GM15510 (cell line): ENCODE measurements around the gene HNRNPA2B1.
A peak's percentile ranks its signal among the peaks of the same experiment; 100 is the strongest.

ENCODE experiments used
- POLR2A ChIP-seq: IDR thresholded peaks from 3 replicates; pipeline ENCODE4 v1.6.1; 2011; ENCODE audit warnings: borderline replicate concordance; ENCODE audit not compliant: insufficient read length; ENCODE audit errors: extremely low read depth

HNRNPA2B1 gene

GRCh38 chr7:26183545-26184280 is 16.8 kb downstream of the HNRNPA2B1 start:
- peak; percentile 2 for TF ChIP-seq POLR2A

- TF ChIP-seq POLR2A: no peak
These were observed 17.8 kb downstream of the HNRNPA2B1 start for GRCh38 chr7:26182706-26183105.

DNA sequence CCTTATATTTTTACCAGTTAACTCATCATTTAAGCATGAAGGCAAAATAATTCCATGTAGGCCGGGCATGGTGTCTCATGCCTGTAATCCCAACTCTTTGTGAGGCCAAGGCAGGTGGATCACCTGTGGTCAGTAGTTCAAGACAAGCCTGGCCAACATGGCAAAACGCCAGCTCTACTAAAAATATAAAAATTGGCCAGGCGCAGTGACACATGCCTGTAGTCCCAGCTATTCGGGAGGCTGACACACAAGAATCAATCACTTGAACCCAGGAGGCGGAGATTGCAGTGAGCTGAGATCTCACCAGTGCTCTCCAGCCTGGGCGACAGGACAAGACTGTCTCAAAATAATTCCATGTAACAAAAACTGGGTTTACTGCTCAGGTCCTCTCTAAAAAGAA is 18.3 kb downstream of the HNRNPA2B1 start:
- no peak for TF ChIP-seq POLR2A

DNA sequence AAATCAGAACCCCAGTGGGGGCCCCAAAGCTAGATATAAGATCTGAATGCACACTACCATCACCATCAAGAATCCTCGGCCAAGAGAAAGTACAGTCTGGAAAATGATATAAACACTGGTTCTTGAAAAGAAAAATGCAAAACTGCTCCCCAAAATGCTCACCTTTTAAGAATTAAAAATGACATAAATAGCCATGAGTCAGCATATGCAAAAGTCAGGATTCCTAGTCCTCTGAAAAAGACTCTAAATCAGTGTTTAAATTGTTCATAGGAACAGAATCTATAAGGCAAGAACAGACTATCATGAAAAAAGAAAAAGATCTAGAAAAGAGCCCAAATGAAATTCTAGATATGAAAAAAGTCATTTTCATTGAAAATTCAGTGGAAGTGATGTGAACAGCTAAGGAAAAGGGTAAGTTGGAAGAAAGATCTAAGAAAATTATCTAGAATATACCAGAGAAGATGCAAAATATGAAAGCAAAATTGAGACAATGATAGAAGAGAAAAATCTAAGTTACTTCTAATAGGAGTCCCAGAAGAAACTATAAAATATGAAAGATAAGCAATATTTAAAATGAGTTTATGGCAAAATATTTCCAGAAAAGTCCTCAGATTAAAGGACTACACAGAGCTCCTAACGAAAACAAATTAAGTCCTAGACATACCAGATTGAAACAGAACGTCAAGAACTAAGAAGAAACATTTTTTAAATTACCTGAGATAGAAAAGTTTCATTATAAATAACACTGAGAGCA is 18.9 kb downstream of the HNRNPA2B1 start:
- no peak for TF ChIP-seq POLR2A

GRCh38 chr7:26180792-26181198 is 19.8 kb downstream of the HNRNPA2B1 start:
- TF ChIP-seq POLR2A: no peak

DNA sequence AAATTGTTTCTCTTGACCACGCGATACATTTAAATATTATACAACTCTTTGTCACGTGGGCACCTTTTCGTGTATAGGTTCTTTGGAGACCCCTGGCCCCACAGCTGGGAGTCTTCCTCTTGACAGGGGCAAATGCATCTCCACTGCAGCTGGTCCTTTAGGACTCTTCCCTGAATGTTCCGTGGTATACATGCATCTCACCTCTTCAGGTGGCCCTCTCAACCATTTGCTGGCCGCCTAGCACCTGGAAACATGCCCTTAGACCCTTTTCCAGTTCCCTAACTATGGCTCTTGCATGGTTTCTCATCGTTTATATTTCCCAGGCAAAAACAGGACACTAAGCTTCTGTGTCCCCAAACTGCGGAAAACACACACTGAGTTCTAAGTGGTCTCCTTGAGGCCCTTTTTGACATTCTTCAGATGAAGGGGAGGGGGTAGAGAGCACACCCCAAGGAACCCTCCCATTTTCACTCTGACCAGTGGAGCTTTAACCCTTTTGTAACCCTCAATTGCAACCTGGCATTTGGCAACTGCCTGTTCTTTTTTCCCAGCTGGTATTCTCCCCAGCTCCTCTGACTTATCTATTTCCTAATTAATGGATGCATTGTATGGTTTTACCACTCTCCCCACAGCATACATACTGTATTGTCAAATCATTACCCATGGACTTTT is 20.6 kb downstream of the HNRNPA2B1 start:
- TF ChIP-seq POLR2A: no peak

DNA sequence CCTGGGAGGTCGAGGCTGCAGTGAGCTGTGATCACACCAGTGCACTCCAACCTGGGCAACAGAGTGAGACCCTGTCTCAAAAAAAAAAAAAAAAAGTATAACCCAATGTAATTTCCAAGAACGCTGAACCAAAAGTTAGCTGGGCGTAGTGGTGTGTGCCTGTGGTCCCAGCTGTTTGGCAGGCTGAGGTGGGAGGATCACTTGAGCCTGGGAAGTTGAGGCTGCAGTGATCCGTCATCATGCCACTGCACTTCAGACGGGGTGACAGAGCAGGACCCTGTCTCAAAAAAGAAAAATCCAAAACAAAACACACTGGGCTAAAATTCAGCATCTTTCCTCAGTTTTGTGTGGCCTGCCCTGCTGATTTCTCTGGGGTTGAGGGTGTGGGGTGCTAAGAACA is 21.1 kb downstream of the HNRNPA2B1 start:
- no peak for TF ChIP-seq POLR2A

GRCh38 chr7:26178272-26178960 is 22.1 kb downstream of the HNRNPA2B1 start:
- no peak for TF ChIP-seq POLR2A

DNA sequence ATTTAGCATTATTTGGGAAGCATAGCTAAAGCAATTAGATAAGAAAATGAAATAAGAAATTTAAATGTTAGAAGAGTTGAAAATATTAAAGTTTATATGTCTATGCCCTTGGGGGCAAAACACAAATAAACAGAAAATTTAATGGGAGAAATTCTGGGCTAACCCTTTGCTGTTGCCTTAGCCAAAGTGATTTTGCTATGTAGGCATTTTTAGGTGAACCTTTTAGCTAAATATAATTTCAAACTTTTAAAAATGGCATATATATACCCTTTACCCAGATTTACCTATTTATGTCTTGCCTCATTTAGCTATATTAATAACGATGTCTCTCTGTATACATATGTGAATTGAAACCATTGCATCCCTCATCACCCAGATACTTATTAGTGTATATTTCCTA is 28.5 kb downstream of the HNRNPA2B1 start:
- no peak for TF ChIP-seq POLR2A

DNA sequence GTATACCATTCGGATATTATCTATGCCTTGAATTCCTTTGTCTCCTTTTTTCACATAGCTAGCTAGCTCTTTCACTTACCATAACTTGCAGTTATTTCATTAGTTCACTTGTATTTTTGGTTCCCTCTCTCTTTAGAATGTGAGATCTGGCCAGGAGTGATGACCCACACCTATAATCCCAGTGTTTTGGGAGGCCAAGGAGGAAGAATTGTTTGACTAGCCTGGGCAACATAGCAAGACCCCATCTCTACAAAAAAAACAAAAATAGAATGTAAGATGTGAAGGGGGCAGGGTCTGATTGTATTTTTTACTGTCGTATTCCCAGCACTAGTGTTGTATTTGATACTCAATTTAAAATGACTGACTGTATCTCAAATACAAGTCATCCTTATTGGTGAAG is 28.9 kb downstream of the HNRNPA2B1 start:
- TF ChIP-seq POLR2A: no peak

DNA sequence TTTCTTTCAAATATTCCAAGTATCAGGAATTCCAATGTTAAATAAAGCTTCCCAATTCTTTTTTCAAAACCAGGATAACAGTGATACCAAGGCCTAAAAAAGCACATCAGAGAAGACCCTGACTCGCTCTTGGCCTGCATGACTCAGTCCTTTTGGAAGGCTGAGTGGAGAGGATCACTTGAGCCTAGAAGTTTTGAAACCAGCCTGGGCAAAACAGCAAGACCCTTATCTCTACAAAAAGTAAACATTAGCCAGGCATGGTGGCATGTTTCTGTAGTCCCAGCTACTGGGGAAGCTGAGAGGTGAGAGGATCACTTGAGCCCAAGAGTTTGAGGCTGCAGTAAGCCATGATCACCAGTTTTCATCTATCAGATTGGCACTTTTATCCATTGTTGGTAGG is 29.9 kb downstream of the HNRNPA2B1 start:
- TF ChIP-seq POLR2A: no peak

DNA sequence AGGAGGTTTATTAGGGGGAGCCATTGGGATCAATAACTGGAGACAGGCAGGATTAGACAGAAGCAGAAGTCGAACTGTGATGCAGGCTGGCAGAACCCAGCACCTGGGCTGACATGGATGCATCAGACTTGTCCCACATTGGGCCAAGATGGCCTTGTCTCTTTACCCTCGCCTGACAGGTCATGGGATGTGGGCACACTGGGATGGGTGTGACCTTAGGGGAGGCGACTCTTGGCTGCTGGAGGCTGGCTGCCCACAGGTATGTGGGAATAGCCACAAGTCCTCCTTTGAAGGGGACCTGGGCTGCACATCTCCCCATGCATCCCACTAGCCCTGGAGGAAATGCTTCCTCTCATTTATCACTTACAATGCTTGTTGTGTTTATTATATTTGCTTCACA is 31.3 kb downstream of the HNRNPA2B1 start:
- no peak for TF ChIP-seq POLR2A

GRCh38 chr7:26168458-26169023 is 32.0 kb downstream of the HNRNPA2B1 start:
- no peak for TF ChIP-seq POLR2A

DNA sequence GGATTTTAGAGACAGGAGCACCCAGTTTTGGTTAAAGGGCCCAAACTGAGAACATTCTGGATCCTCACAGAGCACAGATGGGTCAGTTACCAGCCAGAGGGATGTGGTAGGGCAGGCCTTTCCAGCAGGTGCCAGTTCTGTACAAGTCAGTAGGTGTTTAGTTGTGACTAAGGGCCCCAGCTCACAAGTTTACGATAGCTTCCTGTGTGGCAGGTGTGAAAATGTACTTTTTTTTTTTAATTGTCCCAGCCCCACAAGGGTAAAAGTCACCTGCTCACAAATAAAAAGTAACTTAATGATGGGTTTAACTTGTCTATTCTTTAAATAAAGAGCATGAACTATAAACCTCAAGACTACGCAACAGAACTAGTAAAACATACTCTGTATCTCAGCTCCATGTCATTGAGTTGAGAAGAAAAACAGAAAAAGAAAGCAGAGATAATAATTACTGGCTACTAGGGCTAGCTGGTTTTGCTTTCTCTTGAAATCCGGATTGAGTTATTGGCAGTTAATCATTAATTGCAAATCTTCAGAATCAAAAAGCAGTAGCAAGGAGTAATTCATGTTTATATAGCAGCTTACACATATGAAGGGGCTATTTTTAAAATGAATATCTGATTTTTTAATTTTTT is 33.1 kb downstream of the HNRNPA2B1 start:
- TF ChIP-seq POLR2A: no peak

DNA sequence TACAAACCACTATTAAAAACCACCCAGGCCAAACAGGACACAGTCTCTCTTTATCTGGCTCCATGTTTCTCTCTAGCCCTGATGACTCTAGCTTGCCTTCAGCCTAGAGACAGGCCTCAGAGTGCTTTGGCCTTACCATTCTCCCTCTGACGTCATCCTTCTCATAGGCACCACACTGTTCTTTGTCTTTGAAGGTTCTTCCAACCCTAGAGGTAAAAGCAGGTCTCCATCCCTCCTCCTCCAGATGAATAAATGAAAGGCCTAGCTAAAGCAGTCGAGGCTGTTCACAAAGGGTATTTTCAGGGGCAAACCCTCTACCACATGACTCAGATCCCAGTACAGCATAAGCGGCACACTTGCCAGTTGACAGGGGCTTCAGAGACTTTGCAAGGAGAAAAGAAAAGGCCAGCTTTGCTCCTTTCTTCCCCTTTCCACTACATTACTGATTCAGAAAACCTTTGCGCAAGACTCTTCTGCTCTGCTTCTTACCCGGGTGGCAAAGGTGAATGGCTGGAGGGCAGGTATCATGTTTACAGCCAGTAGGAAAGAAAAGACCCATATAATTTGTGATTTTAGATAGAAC is 33.8 kb downstream of the HNRNPA2B1 start:
- TF ChIP-seq POLR2A: no peak
